GM23338 (cell line): ENCODE data around the gene FADD. TPM values are rescaled to one million over a fixed set of nuclear protein-coding genes. Genes with fewer than 3 reads are reported as not detected.

Experiments
- ATAC-seq: fragments of 200-7000 bp; cut with Tn5 transposase; 3 replicates; pipeline ENCODE4 v1.9.1; 2020
- DNase-seq: peaks from one replicate; pipeline ENCODE4 v3.0.0-alpha.2; 2015; ENCODE audit warnings: low spot score
- H2AFZ ChIP-seq: fragments of 200-600 bp; sonication (generic); 2 replicates; pipeline ENCODE4 v1.8.0; 2016; ENCODE audit warnings: antibody characterized with exemption, mild to moderate bottlenecking, moderate library complexity
- H3F3A ChIP-seq: fragments of 200-600 bp; sonication (generic); replicated peaks from 2 replicates; pipeline ENCODE4 v1.8.0; 2017; ENCODE audit warnings: antibody characterized with exemption, mixed run types, low read depth
- H3K27ac ChIP-seq: fragments of 200-600 bp; sonication (generic); 2 replicates; pipeline ENCODE4 v1.6.1; 2016; ENCODE audit warnings: low read depth
- H3K27me3 ChIP-seq: fragments of 200-600 bp; sonication (generic); 2 replicates; pipeline ENCODE4 v1.8.0; 2016; ENCODE audit warnings: mild to moderate bottlenecking, mixed run types, moderate library complexity; ENCODE audit not compliant: insufficient read depth
- H3K36me3 ChIP-seq: fragments of 200-600 bp; sonication (generic); 2 replicates; pipeline ENCODE4 v1.8.0; 2016; ENCODE audit warnings: mild to moderate bottlenecking; ENCODE audit not compliant: insufficient read depth
- H3K4me1 ChIP-seq: fragments of 200-600 bp; sonication (generic); 2 replicates; pipeline ENCODE4 v1.8.0; 2016; ENCODE audit warnings: mild to moderate bottlenecking, moderate library complexity; ENCODE audit not compliant: insufficient read depth
- H3K4me2 ChIP-seq: fragments of 200-600 bp; sonication (generic); 2 replicates; pipeline ENCODE4 v1.7.1; 2017; ENCODE audit warnings: mixed run types
- H3K4me3 ChIP-seq: fragments of 200-600 bp; sonication (generic); 2 replicates; pipeline ENCODE4 v1.6.1; 2016; ENCODE audit warnings: mixed run types
- H3K79me2 ChIP-seq: fragments of 200-600 bp; sonication (generic); replicated peaks from 2 replicates; pipeline ENCODE4 v1.8.0; 2017; ENCODE audit warnings: mild to moderate bottlenecking; ENCODE audit not compliant: insufficient read depth
- H3K9me2 ChIP-seq: fragments of 200-600 bp; sonication (generic); 2 replicates; pipeline ENCODE4 v1.8.0; 2017; ENCODE audit not compliant: insufficient read depth
- H4K20me1 ChIP-seq: fragments of 200-600 bp; sonication (generic); replicated peaks from 2 replicates; pipeline ENCODE4 v1.8.0; 2017; ENCODE audit warnings: mild to moderate bottlenecking; ENCODE audit not compliant: insufficient read depth
- H3K27ac Mint-ChIP-seq: 2 replicates; pipeline ENCODE4 v1.8.0; 2020; ENCODE audit warnings: inconsistent platforms, mild to moderate bottlenecking, moderate library complexity, mixed read lengths
- H3K27me3 Mint-ChIP-seq: 3 replicates; pipeline ENCODE4 v1.8.0; 2022; ENCODE audit warnings: low read depth, mild to moderate bottlenecking, moderate library complexity, mixed read lengths, inconsistent platforms; ENCODE audit not compliant: insufficient read depth, poor library complexity
- H3K36me3 Mint-ChIP-seq: 3 replicates; pipeline ENCODE4 v1.8.0; 2021; ENCODE audit warnings: low read depth, mild to moderate bottlenecking, inconsistent platforms, moderate library complexity, mixed read lengths
- H3K4me1 Mint-ChIP-seq: 3 replicates; pipeline ENCODE4 v1.8.0; 2020; ENCODE audit warnings: mild to moderate bottlenecking, inconsistent platforms, mixed read lengths
- H3K4me3 Mint-ChIP-seq: 3 replicates; pipeline ENCODE4 v1.8.0; 2021; ENCODE audit warnings: moderate library complexity, mild to moderate bottlenecking, inconsistent platforms, mixed read lengths
- H3K9me3 Mint-ChIP-seq: 3 replicates; pipeline ENCODE4 v1.8.0; 2020; ENCODE audit warnings: moderate library complexity, mild to moderate bottlenecking, inconsistent platforms, mixed read lengths
- CREB1 ChIP-seq: fragments of 250-450 bp; sonication (Bioruptor Pico); IDR thresholded peaks from 2 replicates; pipeline ENCODE4 v1.5.0; 2020; ENCODE audit warnings: low read depth, mild to moderate bottlenecking, moderate library complexity
- ETS1 ChIP-seq: IDR thresholded peaks from 2 replicates; pipeline ENCODE4 v1.6.1; 2016; ENCODE audit warnings: antibody characterized with exemption
- EZH2 ChIP-seq: fragments of 200-600 bp; sonication (generic); IDR thresholded peaks from one replicate; pipeline ENCODE4 v1.8.0; 2017; ENCODE audit warnings: antibody characterized with exemption, mild to moderate bottlenecking, low read depth; ENCODE audit not compliant: unreplicated experiment
- EZH2phosphoT487 ChIP-seq: fragments of 200-600 bp; sonication (generic); IDR thresholded peaks from one replicate; pipeline ENCODE4 v1.8.1; 2018; ENCODE audit warnings: antibody characterized with exemption; ENCODE audit not compliant: unreplicated experiment
- JUNB ChIP-seq: IDR thresholded peaks from one replicate; pipeline ENCODE4 v1.6.1; 2016; ENCODE audit warnings: antibody characterized with exemption; ENCODE audit not compliant: unreplicated experiment
- NANOG ChIP-seq: IDR thresholded peaks from 2 replicates; pipeline ENCODE4 v1.6.1; 2016; ENCODE audit warnings: antibody characterized with exemption, borderline replicate concordance
- POLR2AphosphoS5 ChIP-seq: IDR thresholded peaks from 2 replicates; pipeline ENCODE4 v1.6.1; 2016; ENCODE audit warnings: antibody characterized with exemption, low read depth
- STAT1 ChIP-seq: IDR thresholded peaks from one replicate; pipeline ENCODE4 v1.6.1; 2016; ENCODE audit warnings: antibody characterized with exemption; ENCODE audit not compliant: unreplicated experiment
- ZNF114 ChIP-seq: fragments of 250-450 bp; sonication (Bioruptor Pico); IDR thresholded peaks from 2 replicates; pipeline ENCODE4 v1.5.0; 2020; ENCODE audit warnings: mild to moderate bottlenecking, moderate library complexity
- ZNF331 ChIP-seq: fragments of 250-450 bp; sonication (Bioruptor Pico); IDR thresholded peaks from 2 replicates; pipeline ENCODE4 v1.5.0; 2020; ENCODE audit warnings: low read depth, mild to moderate bottlenecking, moderate library complexity
- ZNF462 ChIP-seq: fragments of 250-450 bp; sonication (Bioruptor Pico); IDR thresholded peaks from 2 replicates; pipeline ENCODE4 v1.5.0; 2020; ENCODE audit warnings: mild to moderate bottlenecking, moderate library complexity
- polyA plus RNA-seq: library from polyadenylated mRNA; unstranded; fragments of >200 nt; fragmentation: Nextera tagmentation; extraction: Ambion mirVana; gene quantifications from 2 replicates; pipeline ENCODE4 v1.2.1, GENCODE V29; 2016
- total RNA-seq: library from RNA; depleted of rRNA; stranded (reverse); fragments of >200 nt; shearing (Covaris generic); gene quantifications from 2 replicates; pipeline ENCODE4 v1.2.3, GENCODE V29; 2014
- TF ChIP-seq, protein P1 (sequence below): IDR thresholded peaks from one replicate; pipeline ENCODE4 v1.6.1; 2018; ENCODE audit warnings: antibody characterized with exemption; ENCODE audit not compliant: unreplicated experiment
- TF ChIP-seq, protein P2 (sequence below), 2 experiments: fragments of 200-600 bp in 1 of 2; sonication (generic) in 1 of 2; conservative IDR thresholded peaks; 2 replicates each; pipeline versions ENCODE4 v1.5.1 to v1.6.1; 2016 to 2017; ENCODE audit warnings: antibody characterized with exemption in 2 of 2, low read depth in 2 of 2, mild to moderate bottlenecking in 2 of 2, moderate library complexity in 1 of 2

Gene FADD
- total and polyA plus RNA-seq, 2 experiments from 2014 or later, result 19.7 to 65.8 TPM

DNA sequence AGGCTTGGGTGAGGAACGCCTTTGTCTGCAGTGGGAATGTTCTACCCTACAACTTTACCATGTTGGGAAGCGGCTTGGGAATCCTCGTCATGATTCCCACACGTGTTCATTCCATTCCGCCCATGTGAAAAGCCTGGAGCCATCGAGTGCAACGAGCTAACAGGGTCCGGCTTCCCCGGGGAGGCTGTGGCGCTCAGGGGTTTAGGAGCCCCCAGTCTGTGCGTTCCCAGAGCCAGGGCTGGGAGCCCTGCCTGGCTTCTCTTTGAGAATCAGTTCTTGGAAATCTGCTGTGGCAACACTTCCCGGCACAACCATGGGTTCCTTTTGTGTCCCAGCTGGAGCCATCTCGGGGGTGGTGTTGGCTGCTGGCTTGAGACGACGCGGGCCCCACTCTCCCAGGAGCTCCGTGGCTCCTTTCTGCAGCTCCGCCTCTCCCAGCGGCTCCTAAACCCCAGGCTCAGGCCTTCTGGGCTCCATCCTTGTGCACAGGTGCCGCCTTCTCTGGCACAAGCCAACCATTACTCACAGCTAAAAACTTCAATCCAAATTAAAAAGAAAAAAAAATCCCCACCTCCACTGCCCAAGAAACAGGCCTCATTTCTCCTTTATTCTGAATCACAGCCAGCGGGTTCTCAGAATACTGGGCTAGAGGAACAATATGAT, 48.7 kb downstream of the FADD start:
- no peaks in the 10 kb centered on the region for H3K79me2 ChIP-seq
- no peaks in the 10 kb centered on the region for H3K9me2 ChIP-seq
- H3K4me2 ChIP-seq, result no peak overlapping the region
- peak overlapping the region; percentile 89 for H2AFZ ChIP-seq
- no peak overlapping the region for H3K27ac ChIP-seq
- no peaks in the 10 kb centered on the region for H3F3A ChIP-seq
- no peaks in the 10 kb centered on the region for H3K9me3 Mint-ChIP-seq
- H3K4me3 Mint-ChIP-seq, result no peak overlapping the region
- H3K4me3 ChIP-seq, result no peak overlapping the region
- TF ChIP-seq, protein P1, sequence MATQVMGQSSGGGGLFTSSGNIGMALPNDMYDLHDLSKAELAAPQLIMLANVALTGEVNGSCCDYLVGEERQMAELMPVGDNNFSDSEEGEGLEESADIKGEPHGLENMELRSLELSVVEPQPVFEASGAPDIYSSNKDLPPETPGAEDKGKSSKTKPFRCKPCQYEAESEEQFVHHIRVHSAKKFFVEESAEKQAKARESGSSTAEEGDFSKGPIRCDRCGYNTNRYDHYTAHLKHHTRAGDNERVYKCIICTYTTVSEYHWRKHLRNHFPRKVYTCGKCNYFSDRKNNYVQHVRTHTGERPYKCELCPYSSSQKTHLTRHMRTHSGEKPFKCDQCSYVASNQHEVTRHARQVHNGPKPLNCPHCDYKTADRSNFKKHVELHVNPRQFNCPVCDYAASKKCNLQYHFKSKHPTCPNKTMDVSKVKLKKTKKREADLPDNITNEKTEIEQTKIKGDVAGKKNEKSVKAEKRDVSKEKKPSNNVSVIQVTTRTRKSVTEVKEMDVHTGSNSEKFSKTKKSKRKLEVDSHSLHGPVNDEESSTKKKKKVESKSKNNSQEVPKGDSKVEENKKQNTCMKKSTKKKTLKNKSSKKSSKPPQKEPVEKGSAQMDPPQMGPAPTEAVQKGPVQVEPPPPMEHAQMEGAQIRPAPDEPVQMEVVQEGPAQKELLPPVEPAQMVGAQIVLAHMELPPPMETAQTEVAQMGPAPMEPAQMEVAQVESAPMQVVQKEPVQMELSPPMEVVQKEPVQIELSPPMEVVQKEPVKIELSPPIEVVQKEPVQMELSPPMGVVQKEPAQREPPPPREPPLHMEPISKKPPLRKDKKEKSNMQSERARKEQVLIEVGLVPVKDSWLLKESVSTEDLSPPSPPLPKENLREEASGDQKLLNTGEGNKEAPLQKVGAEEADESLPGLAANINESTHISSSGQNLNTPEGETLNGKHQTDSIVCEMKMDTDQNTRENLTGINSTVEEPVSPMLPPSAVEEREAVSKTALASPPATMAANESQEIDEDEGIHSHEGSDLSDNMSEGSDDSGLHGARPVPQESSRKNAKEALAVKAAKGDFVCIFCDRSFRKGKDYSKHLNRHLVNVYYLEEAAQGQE, result no peak
- TF ChIP-seq POLR2AphosphoS5, result no peak
- TF ChIP-seq STAT1, result no peak
- TF ChIP-seq, protein P2, sequence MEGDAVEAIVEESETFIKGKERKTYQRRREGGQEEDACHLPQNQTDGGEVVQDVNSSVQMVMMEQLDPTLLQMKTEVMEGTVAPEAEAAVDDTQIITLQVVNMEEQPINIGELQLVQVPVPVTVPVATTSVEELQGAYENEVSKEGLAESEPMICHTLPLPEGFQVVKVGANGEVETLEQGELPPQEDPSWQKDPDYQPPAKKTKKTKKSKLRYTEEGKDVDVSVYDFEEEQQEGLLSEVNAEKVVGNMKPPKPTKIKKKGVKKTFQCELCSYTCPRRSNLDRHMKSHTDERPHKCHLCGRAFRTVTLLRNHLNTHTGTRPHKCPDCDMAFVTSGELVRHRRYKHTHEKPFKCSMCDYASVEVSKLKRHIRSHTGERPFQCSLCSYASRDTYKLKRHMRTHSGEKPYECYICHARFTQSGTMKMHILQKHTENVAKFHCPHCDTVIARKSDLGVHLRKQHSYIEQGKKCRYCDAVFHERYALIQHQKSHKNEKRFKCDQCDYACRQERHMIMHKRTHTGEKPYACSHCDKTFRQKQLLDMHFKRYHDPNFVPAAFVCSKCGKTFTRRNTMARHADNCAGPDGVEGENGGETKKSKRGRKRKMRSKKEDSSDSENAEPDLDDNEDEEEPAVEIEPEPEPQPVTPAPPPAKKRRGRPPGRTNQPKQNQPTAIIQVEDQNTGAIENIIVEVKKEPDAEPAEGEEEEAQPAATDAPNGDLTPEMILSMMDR (conservative IDR thresholded peaks at IDR 0.05; ENCODE audit: low read depth in 2 of 2), result no peak
- no peak for TF ChIP-seq ZNF331 (CRISPR knock-in tag)
- no peak for TF ChIP-seq JUNB
- no peak for TF ChIP-seq EZH2
- no peak for TF ChIP-seq ZNF462 (CRISPR knock-in tag)
- TF ChIP-seq ETS1, result no peak
- TF ChIP-seq CREB1 (CRISPR knock-in tag), result no peak
- TF ChIP-seq ZNF114 (CRISPR knock-in tag), result no peak
- TF ChIP-seq NANOG, result no peak
- TF ChIP-seq EZH2phosphoT487, result no peak
- no peaks in the 10 kb centered on the region for H4K20me1 ChIP-seq
- no peaks in the 10 kb centered on the region for H3K36me3 ChIP-seq
- H3K4me1 Mint-ChIP-seq, result peaks cover 6% of the 10 kb centered on the region
- peak; percentile 33 for DNase-seq
- H3K4me1 ChIP-seq, result no peaks in the 10 kb centered on the region
- ATAC-seq, result peak; percentile 75
- H3K27ac Mint-ChIP-seq, result no peak overlapping the region
- H3K27me3 Mint-ChIP-seq, result peaks cover 14% of the 10 kb centered on the region
- H3K36me3 Mint-ChIP-seq, result no peaks in the 10 kb centered on the region
- no peaks in the 10 kb centered on the region for H3K27me3 ChIP-seq
